Measurements from ENCODE around the gene MAGI2. TPM values are rescaled to one million over a fixed set of nuclear protein-coding genes. Genes with fewer than 3 reads are reported as not detected.

MAGI2 gene
- total RNA-seq, 1 experiment from 2014 or later = 0.22 TPM

DNA sequence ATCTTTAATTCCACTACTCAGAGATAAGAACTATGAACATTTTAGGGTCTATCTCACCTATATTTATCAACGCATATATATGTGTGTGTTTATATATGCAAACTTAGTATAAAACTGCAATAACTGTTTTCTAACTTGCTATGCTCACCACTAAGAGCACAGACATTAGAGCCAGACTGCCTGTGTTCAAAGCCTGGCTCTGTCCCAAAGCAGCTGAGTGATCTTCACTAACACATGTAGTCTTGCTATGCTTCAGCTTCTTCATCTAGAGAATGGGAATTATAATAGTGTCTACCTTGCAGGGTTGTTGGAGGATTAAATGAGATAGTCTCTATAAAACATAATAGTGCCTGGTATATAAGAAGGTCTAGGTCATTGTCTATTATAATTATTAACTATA lies 165.5 kb downstream of the MAGI2 start (continued):
- TF ChIP-seq ZBTB33 (IDR thresholded peaks at IDR 0.05; ENCODE audit: extremely low read depth, insufficient replicate concordance, low read length) = no peak
- TF ChIP-seq CTCF (IDR thresholded peaks at IDR 0.05 in 2 of 3, conservative IDR thresholded peaks at IDR 0.05 in 1 of 3; ENCODE audit: borderline replicate concordance in 1 of 3, insufficient read depth in 1 of 3, low read depth in 2 of 3, low read length in 2 of 3) = no peak

- Histone ChIP-seq H3K9me2 (ENCODE audit: insufficient read depth) (no peaks in the 10 kb centered on the region), H3K79me2 (ENCODE audit: insufficient read depth, low read length) (no peaks in the 10 kb centered on the region), H3K27me3 (ENCODE audit: insufficient read depth, low read length) (no peaks in the 10 kb centered on the region), H3K4me2 (ENCODE audit: low read length) (no peak overlapping the region), H2AFZ (ENCODE audit: low read depth, low read length, poor library complexity, severe bottlenecking) (peak overlapping the region; percentile 33), H4K20me1 (ENCODE audit: insufficient read depth) (no peaks in the 10 kb centered on the region), H3K27ac (ENCODE audit: low read depth, low read length) (no peak overlapping the region), H3K9me3 (ENCODE audit: control insufficient read depth in 1 of 2, insufficient read depth in 1 of 2, low read depth in 1 of 2, low read length in 2 of 2) (no peaks in the 10 kb centered on the region), H3K9ac (ENCODE audit: low read length) (no peak overlapping the region), H3K36me3 (ENCODE audit: control insufficient read depth in 1 of 2, insufficient read depth in 2 of 2, low read length in 2 of 2) (no peaks in the 10 kb centered on the region), H3K4me1 (ENCODE audit: control insufficient read depth in 1 of 2, insufficient read depth in 2 of 2, low read length in 2 of 2) (peaks cover 8 to 13% of the 10 kb centered on the region in 2 experiments; a peak in 2 of 4 replicates), H3K4me3 (replicated peaks in 1 of 2; ENCODE audit: low read depth in 1 of 2, low read length in 2 of 2) (no peak overlapping the region)
- RAD21 ChIA-PET (ENCODE audit: low non-redundant PET in 1 of 2, low total read pairs in 2 of 2, uncharacterized antibody in 2 of 2, unreplicated experiment in 2 of 2) = no interaction called here
- no peak for ATAC-seq
- no TSS peak for BruUV-seq (replicated peaks)
- intact Hi-C loops (cut with micrococcal nuclease) = no loop called here
- no peak for DNase-seq (ENCODE audit: low read depth, low spot score)
- POLR2A ChIA-PET = no interaction called here
- no peak for TF ChIP-seq JUND (IDR thresholded peaks at IDR 0.05)
- TF ChIP-seq EGR1 (IDR thresholded peaks at IDR 0.05; ENCODE audit: low read depth) = no peak
- TF ChIP-seq REST (IDR thresholded peaks at IDR 0.05; ENCODE audit: low read depth) = no peak
- TF ChIP-seq SRF (IDR thresholded peaks at IDR 0.05; ENCODE audit: low read depth) = no peak
- TF ChIP-seq POLR2AphosphoS5 (IDR thresholded peaks at IDR 0.05; ENCODE audit: low read depth, low read length) = no peak
- no peak for TF ChIP-seq EZH2phosphoT487 (IDR thresholded peaks at IDR 0.05; ENCODE audit: borderline replicate concordance)
- TF ChIP-seq, protein P1, sequence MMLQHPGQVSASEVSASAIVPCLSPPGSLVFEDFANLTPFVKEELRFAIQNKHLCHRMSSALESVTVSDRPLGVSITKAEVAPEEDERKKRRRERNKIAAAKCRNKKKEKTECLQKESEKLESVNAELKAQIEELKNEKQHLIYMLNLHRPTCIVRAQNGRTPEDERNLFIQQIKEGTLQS (IDR thresholded peaks at IDR 0.05) = no peak
- TF ChIP-seq SP1 (IDR thresholded peaks at IDR 0.05; ENCODE audit: low read depth) = no peak
- TF ChIP-seq FOSL1 (IDR thresholded peaks at IDR 0.05; ENCODE audit: low read depth) = no peak
- no peak for TF ChIP-seq ZFX (IDR thresholded peaks at IDR 0.05)
- CTCF ChIA-PET = interaction anchor here (1.1 kb wide), 1 partner anchor 12 kb away, joined by 3 read pairs; no protein-coding TSS in a partner anchor
These were observed 167.3 kb downstream of the MAGI2 start for GRCh38 chr7:79286181-79286580.
